ENCODE data around the gene ZC3H7B. TPM values are rescaled to one million over a fixed set of nuclear protein-coding genes. Genes with fewer than 3 reads are reported as not detected.
"Not testable (repeated sequence)": the region's sequence is repeated elsewhere in the genome, so short reads cannot be mapped to it uniquely, and the experiment has no call there.

The ZC3H7B gene
- total RNA-seq, 4 donors from 2014 or later = 32.9 to 39.4 (median 35.9) TPM

DNA sequence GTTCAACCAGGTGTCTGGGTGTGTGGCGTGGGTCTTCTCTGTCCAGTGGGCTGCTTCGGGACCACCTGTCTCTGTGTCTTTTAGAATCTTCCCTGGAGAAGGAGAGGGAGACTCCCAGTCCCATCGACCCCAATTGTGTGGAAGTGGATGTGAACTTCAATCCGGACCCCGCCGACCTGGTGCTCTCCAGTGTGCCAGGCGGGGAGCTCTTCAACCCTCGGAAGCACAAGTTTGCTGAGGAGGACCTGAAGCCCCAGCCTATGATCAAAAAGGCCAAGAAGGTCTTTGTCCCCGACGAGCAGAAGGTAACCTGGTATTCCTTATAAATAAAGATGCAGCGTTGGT is 92.7 kb downstream of the ZC3H7B start:
- TF ChIP-seq, protein P1, sequence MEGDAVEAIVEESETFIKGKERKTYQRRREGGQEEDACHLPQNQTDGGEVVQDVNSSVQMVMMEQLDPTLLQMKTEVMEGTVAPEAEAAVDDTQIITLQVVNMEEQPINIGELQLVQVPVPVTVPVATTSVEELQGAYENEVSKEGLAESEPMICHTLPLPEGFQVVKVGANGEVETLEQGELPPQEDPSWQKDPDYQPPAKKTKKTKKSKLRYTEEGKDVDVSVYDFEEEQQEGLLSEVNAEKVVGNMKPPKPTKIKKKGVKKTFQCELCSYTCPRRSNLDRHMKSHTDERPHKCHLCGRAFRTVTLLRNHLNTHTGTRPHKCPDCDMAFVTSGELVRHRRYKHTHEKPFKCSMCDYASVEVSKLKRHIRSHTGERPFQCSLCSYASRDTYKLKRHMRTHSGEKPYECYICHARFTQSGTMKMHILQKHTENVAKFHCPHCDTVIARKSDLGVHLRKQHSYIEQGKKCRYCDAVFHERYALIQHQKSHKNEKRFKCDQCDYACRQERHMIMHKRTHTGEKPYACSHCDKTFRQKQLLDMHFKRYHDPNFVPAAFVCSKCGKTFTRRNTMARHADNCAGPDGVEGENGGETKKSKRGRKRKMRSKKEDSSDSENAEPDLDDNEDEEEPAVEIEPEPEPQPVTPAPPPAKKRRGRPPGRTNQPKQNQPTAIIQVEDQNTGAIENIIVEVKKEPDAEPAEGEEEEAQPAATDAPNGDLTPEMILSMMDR (IDR thresholded peaks at IDR 0.05) = no peak
- no peak for DNase-seq (ENCODE audit: low spot score)
- ATAC-seq (ENCODE audit: low FRiP score) = no peak

DNA sequence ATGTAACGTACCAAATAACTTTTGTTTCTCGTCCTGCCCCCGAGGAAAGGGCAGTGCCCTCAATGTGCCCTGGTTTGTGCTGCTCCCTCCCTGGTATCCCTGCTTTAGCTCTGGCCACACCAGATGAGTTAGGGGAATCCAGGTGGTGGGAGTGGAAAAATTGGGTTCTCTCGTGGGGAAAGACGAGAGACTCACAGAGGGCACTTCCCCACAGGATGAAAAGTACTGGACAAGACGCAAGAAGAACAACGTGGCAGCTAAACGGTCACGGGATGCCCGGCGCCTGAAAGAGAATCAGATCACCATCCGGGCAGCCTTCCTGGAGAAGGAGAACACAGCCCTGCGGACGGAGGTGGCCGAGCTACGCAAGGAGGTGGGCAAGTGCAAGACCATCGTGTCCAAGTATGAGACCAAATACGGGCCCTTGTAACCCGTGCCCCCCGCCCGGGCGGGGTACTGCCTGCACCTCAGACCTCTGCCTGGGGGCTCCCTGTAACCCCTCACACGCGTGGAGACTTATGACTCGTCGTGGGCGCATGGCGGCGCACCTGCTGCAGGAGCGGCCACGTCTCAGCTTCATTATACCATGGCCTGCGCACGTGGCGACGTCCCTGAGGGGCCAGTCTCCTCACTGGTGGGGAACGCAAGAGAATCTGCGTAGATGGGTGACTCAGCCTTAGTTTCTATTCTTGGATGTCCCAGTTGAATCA is 94.4 kb downstream of the ZC3H7B start:
- DNase-seq (ENCODE audit: low spot score) = no peak
- no peak for ATAC-seq (ENCODE audit: low FRiP score)
- TF ChIP-seq, protein P1 (IDR thresholded peaks at IDR 0.05) = no peak

DNA sequence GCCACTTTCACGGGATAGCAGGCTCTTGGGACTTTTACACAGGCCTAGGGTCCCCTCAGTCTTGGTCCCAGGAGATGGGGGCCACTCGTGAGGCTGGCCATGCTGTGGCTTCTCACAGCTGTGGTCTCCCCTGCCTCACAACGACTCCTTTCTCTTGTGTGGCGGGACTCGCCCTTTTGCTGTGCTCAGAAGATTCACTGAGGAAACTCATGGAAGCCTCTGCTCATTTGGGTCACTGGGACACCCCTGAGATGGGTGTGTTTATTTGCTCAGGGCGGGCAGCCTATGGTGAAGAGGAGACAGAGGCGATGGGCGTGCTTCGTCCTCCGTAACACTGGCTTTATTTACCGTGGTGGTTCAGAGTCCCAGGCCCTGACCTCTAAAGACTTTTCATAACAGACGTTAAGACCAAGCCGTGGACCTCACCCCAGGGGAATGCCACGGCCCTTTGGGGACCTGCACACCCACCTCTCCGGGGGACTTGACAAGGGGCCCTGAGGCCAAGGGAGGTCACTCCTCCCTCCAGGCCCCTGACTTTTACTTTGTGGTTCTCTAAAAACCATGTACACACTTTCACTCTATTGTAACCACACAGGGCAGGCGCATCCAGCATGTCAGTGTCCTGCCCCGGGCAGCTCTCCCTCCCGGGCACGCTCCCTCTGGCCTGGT is 96.0 kb downstream of the ZC3H7B start:
- DNase-seq (ENCODE audit: low spot score) (no peak), ATAC-seq (ENCODE audit: low FRiP score) (no peak)
- TF ChIP-seq, protein P1 (IDR thresholded peaks at IDR 0.05) = no peak

DNA sequence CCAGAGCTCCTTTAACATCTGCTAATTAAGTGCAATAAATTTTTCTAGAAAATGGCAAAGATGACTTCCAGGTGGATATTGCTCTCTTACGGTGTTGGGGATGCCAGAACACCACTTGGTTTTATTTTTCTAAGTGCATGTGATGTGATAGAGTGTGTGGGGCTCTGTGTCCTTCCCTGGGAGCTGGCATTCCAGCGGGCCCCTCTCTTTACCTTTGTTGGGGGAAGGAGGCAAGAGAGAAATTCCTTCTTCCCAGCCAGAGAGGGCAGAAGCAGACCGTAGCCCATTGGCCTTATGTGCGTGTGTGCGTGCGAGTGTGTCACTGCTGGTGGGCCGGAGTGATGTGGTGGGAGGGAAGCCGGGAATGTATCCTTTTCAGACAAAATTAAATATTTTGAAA is 97.6 kb downstream of the ZC3H7B start:
- ATAC-seq (ENCODE audit: low FRiP score) = no peak
- TF ChIP-seq, protein P1 (IDR thresholded peaks at IDR 0.05) = no peak
- DNase-seq (ENCODE audit: low spot score) = no peak

DNA sequence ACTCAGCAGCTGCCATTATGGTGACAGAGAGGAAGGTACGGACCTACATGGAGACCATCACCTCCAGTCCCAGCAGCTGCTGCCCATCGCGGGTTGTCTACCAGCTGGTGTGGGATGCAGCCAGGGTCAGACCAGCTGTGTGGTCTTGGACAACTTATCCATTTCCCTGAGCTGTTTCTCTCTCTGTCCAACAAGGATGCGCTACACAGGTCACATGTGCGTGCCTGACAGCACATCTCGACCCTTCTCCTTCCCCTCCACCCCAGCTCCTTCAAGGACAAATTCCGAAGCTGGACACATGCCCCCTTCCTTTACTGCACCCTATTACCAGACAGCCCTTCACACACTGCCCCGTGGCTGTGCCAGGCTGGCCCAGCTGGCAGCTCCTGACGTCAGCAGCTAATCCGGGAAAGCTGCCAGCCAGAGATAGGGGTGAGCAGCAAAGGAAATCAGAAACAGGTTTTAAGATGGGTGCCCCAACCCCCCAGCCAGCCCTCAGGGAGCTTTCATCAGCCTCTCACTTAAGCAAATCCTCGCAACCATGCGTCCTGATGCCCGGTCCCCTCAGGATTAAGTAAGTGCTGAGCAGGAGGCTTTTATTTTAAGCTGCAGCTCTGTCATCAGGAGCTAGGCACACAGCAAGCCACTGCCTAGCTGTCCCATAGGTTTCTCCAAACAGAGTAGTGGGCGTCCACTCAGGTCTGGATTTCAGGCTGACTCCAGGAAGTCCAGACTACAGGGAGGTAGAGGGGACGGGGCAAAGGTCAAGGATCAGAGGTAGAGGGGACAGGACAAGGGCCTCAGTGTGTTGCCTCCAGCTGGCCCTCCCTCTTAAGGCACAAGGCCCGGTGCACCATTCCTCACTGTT is 100.7 kb downstream of the ZC3H7B start:
- ATAC-seq (ENCODE audit: low FRiP score) (peak; percentile 53), DNase-seq (ENCODE audit: low spot score) (no peak)
- TF ChIP-seq, protein P1 (IDR thresholded peaks at IDR 0.05) = no peak

DNA sequence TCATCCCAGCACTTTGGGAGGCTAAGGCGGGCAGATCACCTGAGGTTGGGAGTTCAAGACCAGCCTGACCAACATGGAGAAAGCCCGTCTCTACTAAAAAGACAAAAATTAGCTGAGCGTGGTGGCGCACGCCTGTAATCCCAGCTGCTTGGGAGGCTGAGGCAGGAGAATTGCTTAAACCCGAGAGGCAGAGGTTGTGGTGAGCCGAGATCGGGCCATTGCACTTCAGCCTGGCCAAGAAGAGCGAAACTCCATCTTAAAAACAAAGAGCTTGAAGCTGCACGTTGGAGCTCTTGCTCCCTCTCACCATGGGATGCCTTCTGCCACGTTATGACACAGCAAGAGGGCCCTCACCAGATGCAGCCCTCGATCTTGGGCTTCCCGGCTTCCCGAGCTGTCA is 101.5 kb downstream of the ZC3H7B start:
- not testable (repeated sequence) for DNase-seq (ENCODE audit: low spot score); ATAC-seq (ENCODE audit: low FRiP score)

DNA sequence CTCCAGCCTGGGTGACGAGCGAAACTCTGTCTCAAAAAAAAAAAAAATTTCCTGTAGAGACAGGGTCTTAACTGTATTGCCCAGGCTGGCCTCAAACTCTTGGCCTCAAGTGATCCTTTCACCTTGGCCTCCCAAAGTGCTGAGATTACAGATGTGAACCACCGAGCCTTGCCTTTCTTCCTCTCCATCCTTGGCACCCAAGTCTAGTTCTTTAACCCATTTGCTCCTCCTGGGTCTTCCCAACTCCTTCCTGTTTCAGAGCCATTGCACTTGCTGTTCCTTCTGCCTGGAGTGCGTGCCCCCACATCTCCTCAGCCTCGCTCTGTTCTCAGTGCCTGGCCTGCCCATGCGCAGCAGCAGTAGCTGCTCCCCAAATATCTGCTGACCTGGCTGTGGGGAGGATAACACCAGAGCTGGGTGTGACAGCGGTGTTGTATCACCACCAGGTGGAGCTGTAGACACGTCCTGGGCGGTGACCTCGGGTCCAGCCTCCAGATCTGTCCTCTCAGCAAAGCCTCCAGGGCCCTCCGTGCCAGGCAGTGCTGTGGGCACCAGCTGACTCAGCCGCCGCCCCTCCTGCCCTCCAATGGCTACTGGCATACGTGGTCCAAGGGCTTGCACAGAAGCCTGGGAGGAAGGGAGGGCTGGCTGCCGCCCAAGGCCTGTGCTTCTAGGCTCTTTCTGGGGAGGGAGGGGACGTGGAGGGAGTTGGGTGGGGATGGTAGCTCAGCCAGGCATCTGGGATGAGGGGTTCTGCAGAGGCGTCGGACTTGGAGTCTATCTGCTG is 102.4 kb downstream of the ZC3H7B start:
- TF ChIP-seq, protein P1 (IDR thresholded peaks at IDR 0.05) = peak in 1 of 3 donors; percentile 49
- ATAC-seq (ENCODE audit: low FRiP score) (peak; percentile 93), DNase-seq (ENCODE audit: low spot score) (peak; percentile 62)

All from omental fat pad (tissue), 4 donors.